ENCODE results near the gene RALY.
A peak's percentile ranks its signal among the peaks of the same experiment; 100 is the strongest.

Gene RALY

DNA sequence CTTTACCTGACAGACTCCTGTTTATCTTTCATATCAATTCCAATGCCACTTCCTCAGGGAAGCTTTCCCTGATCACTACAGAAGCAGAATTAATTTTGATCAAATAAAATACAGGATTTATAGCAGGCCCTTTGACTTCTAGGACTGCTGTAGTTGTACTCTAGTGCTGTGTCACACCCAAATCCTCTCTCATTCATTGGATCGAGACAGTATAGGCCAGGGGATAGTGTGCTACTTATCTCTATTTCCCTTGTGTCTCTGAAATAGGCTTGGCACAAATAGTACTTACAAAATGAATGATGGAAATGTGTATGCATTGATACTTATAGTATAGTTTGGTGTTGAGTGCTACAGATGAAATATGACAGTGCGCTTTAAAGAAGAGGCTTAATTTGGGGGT is 19.8 kb downstream of the RALY start:
- TF ChIP-seq, protein P1, sequence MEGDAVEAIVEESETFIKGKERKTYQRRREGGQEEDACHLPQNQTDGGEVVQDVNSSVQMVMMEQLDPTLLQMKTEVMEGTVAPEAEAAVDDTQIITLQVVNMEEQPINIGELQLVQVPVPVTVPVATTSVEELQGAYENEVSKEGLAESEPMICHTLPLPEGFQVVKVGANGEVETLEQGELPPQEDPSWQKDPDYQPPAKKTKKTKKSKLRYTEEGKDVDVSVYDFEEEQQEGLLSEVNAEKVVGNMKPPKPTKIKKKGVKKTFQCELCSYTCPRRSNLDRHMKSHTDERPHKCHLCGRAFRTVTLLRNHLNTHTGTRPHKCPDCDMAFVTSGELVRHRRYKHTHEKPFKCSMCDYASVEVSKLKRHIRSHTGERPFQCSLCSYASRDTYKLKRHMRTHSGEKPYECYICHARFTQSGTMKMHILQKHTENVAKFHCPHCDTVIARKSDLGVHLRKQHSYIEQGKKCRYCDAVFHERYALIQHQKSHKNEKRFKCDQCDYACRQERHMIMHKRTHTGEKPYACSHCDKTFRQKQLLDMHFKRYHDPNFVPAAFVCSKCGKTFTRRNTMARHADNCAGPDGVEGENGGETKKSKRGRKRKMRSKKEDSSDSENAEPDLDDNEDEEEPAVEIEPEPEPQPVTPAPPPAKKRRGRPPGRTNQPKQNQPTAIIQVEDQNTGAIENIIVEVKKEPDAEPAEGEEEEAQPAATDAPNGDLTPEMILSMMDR (conservative IDR thresholded peaks at IDR 0.05; ENCODE audit: low read depth, low read length) = no peak
- DNase-seq (ENCODE audit: low read depth) = no peak
- no peak overlapping the region for H3K4me3 ChIP-seq (ENCODE audit: low read depth, low read length)

DNA sequence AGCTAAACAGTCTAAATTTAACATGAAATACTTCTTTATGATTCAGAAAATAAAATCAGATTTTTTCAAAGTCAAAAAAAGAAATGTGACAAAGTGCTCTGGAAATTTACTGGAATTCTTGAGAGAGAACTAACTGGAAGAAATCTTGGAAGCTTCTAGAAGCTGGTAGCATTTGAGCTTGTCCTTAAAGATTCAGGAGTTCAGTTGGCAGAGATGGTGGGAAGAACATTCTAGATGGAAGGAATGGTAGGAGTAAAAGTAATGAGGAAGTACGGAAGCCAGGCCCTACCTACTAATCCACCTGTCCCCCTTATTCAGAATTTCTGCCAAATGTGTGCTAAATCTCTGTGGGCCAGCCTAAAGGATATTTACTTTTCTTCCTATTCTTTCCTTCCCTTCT is 21.2 kb downstream of the RALY start:
- H3K4me3 ChIP-seq (ENCODE audit: low read depth, low read length) = no peak overlapping the region
- TF ChIP-seq, protein P1 (conservative IDR thresholded peaks at IDR 0.05; ENCODE audit: low read depth, low read length) = no peak
- DNase-seq (ENCODE audit: low read depth) = no peak

DNA sequence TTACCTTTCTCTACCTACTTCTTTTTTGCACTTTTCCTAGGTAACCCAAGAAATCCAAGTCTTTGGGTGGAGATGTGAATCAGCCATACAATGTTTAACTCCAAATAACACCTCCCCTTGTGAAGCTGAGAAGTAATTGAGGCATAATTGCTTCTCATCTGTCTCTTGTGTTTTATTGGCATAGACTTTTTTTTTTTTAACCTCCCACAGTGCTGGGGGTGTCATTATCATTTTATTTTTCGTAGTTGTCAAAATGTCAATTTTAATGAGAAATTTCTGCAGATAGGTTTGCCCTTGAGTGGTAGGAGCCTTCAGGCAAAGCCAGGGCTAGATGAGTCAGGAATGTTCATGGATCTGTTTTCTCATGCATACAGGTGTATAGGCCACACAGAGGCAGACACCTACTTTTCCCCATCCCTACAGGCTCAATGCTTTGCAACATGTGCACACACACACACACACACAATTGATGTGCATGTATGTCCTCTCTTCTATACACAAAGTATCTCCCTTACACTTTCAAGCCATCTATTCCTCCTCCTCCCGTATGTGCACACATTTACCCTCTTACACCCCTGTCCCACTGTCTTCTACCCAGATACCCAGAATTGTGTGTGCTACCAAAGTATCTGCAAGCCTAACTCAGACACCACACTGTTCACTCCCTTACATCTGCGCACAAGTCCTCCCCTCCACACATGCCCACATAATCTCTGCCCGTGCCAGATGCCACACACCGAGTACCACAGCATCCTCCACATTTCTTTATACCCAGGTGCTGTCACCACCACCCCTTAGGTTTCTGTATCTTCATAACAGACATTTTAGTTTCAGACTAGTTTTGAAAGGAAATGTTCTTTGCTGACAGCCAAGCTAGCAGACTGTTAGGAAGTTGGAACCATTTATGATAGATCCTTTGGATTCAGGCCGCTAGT is 22.0 kb downstream of the RALY start:
- TF ChIP-seq, protein P1 (conservative IDR thresholded peaks at IDR 0.05; ENCODE audit: low read depth, low read length) = no peak
- no peak overlapping the region for H3K4me3 ChIP-seq (ENCODE audit: low read depth, low read length)
- DNase-seq (ENCODE audit: low read depth) = no peak

DNA sequence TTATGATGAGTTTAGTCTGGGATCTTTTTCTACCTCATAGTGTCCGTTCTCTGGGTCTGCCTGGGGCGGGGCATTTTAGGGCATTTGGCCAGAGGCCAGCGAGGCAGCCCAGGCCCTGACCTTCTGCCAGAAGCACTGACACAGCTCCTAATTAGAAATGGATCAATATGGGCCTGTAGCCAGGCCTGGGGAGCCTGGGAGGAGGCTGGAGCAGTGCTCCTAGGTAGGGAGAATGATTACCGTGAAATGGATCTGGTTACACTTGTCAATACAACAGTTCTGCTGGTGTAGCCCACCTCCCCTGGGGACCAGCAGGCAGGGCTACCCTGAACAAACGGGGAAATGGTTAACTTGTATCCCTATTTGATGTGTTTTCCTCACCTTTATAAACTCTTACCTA is 23.0 kb downstream of the RALY start:
- TF ChIP-seq, protein P1 (conservative IDR thresholded peaks at IDR 0.05; ENCODE audit: low read depth, low read length) = no peak
- DNase-seq (ENCODE audit: low read depth) = no peak
- no peak overlapping the region for H3K4me3 ChIP-seq (ENCODE audit: low read depth, low read length)

DNA sequence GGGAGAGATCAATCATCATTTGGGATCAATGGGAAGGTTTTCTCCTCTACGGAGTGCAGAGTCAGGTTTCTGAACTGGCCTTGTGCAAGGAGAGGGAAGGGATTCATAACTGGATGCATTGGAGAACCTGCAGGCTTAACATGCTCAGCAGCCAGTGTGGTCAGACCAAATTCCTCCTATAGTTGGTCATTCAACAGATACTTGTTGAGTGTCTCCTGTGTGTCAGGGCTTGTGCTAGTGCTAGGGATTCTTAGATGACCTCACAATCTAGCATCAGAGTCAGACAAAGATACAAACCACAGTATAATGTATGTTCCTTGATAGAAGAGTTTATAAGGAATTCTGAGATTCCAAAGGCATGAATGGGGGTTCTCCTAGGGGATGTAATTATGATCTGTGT is 23.9 kb downstream of the RALY start:
- peak; percentile 74 for DNase-seq (ENCODE audit: low read depth)
- H3K4me3 ChIP-seq (ENCODE audit: low read depth, low read length) = no peak overlapping the region
- TF ChIP-seq, protein P1 (conservative IDR thresholded peaks at IDR 0.05; ENCODE audit: low read depth, low read length) = no peak

DNA sequence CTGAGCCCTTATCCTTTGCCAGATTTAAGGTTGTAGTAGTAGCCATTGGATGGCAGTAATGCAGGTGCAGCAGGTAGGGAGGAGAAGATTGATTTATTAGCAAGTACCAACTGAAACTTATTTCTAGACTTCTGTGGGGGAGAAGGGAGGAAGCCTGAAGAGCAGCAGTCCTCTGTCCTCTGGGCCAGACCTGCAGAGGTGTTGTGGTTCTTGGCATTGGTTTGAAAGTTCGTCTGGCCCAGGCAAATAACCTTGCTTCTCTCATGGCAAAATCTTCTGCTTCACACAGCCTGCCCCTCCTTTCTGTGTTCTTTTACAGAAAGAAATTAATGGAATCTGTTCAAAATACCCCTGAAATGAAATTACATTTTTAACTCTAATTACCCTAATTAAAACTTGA is 24.5 kb downstream of the RALY start:
- H3K4me3 ChIP-seq (ENCODE audit: low read depth, low read length) = no peak overlapping the region
- no peak for DNase-seq (ENCODE audit: low read depth)
- TF ChIP-seq, protein P1 (conservative IDR thresholded peaks at IDR 0.05; ENCODE audit: low read depth, low read length) = no peak

Measured in choroid plexus epithelial cell (primary cell).